K562 (cell line): ENCODE results near the gene TRAPPC2B. TPM values are rescaled to one million over a fixed set of nuclear protein-coding genes. Genes with fewer than 3 reads are reported as not detected.

Experiments used
- CEBPG ChIP-seq, 3 experiments: fragments of 200-800 bp in 1 of 3; sonication (Bioruptor generic) in 1 of 3; sonication (generic) in 1 of 3; formaldehyde crosslinking in 1 of 3; IDR thresholded peaks in 2 of 3; conservative IDR thresholded peaks in 1 of 3; 2 replicates each; pipeline versions ENCODE4 v1.6.1 to v1.8.0; 2016 to 2022; ENCODE audit warnings: missing compliant biosample characterization in 2 of 3, missing genetic modification characterization in 2 of 3, mild to moderate bottlenecking in 1 of 3, missing genetic modification reagents in 1 of 3
- DLX4 ChIP-seq: fragments of 250-450 bp; sonication (Bioruptor Pico); IDR thresholded peaks from 2 replicates; pipeline ENCODE4 v1.6.1; 2021; ENCODE audit warnings: mild to moderate bottlenecking
- DMBX1 ChIP-seq: fragments of 250-450 bp; sonication (Bioruptor Pico); IDR thresholded peaks from 2 replicates; pipeline ENCODE4 v1.8.0; 2022; ENCODE audit warnings: inconsistent platforms, mild to moderate bottlenecking, moderate library complexity, borderline replicate concordance
- EWSR1 ChIP-seq: fragments of 450-650 bp; IDR thresholded peaks from 2 replicates; pipeline ENCODE4 v1.6.1; 2018; ENCODE audit warnings: borderline replicate concordance, mild to moderate bottlenecking, low read depth, moderate library complexity; ENCODE audit not compliant: partially characterized antibody
- L3MBTL2 ChIP-seq: fragments of 450-650 bp; IDR thresholded peaks from 2 replicates; pipeline ENCODE4 v1.6.1; 2016; ENCODE audit warnings: mild to moderate bottlenecking, moderate library complexity
- NFIX ChIP-seq: fragments of 250-450 bp; sonication (Bioruptor Pico); IDR thresholded peaks from 2 replicates; pipeline ENCODE4 v1.4.0; 2020; ENCODE audit warnings: low read depth, mild to moderate bottlenecking, moderate library complexity
- SRF ChIP-seq, 2 experiments: fragments of 250-450, 450-650 bp in 1 of 2; sonication (Bioruptor Pico) in 1 of 2; sonication (generic) in 1 of 2; formaldehyde crosslinking; IDR thresholded peaks; 2 replicates each; pipeline versions ENCODE4 v1.5.0 to v1.5.1; 2020 to 2022; ENCODE audit warnings: mild to moderate bottlenecking in 1 of 2, missing genetic modification reagents in 1 of 2
- TRIM24 ChIP-seq, 2 experiments: fragments of 450-650 bp; IDR thresholded peaks; 2 replicates each; pipeline ENCODE4 v1.6.1; 2016
- ZNF609 ChIP-seq: sonication (generic); formaldehyde crosslinking; IDR thresholded peaks from 2 replicates; pipeline ENCODE4 v1.8.1; 2023; ENCODE audit warnings: missing genetic modification reagents, mild to moderate bottlenecking, borderline replicate concordance
- polyA plus RNA-seq, 8 experiments: library from polyadenylated mRNA; depleted of rRNA in 4 of 8; stranded (reverse) in 5 of 8; unstranded in 3 of 8; fragments of >200 nt; fragmentation: Nextera tagmentation in 2 of 8; fragmentation: Illumina TruSeq in 1 of 8; extraction: Ambion mirVana in 2 of 8; extraction: Trizol in 1 of 8; gene quantifications; 2 replicates each; pipeline versions ENCODE4 v1.2.1 to v1.2.3, GENCODE V29; 2011 to 2014; ENCODE audit warnings: inconsistent platforms in 1 of 8, missing spikeins in 1 of 8
- total RNA-seq, 7 experiments: library from RNA; depleted of rRNA in 6 of 7; stranded (reverse); fragments of >200 nt in 6 of 7; fragmentation: Illumina TruSeq in 2 of 7; extraction: Trizol in 2 of 7; gene quantifications; 2 replicates each; pipeline versions ENCODE4 v1.2.1 to v1.2.3, GENCODE V29; 2011 to 2021; ENCODE audit warnings: low replicate concordance in 1 of 7
- TF ChIP-seq, protein P1 (sequence below): fragments of 250-450 bp; sonication (Bioruptor Pico); IDR thresholded peaks from 2 replicates; pipeline ENCODE4 v1.4.0; 2020; ENCODE audit warnings: mild to moderate bottlenecking, moderate library complexity

The TRAPPC2B gene
- total and polyA plus RNA-seq, 9 of the 15 experiments (the other 6 are each of a cell fraction or from before 2014, with no cell fraction given), result 2.2 to 20.4 (median 4.6) TPM

DNA sequence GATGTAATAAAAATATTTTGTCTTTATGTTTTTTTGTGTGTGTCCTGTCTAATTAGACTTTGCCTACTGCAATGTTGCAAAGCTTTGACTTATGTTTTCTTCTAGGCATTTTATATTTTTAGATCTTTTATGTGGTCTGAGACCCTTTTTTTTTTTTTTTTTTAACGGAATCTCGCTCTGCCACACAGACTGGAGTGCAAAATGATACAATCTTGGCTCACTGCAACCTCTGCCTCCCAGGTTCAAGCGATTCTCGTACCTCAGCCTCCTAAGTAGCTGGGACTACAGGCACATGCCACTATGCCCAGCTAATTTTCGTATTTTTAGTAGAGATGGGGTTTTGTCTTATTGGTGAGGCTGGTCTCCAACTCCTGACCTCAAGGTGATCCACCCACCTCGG lies 20.8 kb upstream of the TRAPPC2B start (continued):
- TF ChIP-seq CEBPG (CRISPR knock-in tag; IDR thresholded peaks at IDR 0.05), result no peak
- peak in 1 of 2 experiments; percentile 70; a peak in 1 of 4 replicates for TF ChIP-seq CEBPG (tag; conservative IDR thresholded peaks at IDR 0.05 in 1 of 2, IDR thresholded peaks at IDR 0.05 in 1 of 2)
- TF ChIP-seq, protein P1, sequence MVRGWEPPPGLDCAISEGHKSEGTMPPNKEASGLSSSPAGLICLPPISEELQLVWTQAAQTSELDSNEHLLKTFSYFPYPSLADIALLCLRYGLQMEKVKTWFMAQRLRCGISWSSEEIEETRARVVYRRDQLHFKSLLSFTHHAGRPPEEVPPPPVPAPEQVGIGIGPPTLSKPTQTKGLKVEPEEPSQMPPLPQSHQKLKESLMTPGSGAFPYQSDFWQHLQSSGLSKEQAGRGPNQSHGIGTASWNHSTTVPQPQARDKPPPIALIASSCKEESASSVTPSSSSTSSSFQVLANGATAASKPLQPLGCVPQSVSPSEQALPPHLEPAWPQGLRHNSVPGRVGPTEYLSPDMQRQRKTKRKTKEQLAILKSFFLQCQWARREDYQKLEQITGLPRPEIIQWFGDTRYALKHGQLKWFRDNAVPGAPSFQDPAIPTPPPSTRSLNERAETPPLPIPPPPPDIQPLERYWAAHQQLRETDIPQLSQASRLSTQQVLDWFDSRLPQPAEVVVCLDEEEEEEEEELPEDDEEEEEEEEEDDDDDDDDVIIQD (CRISPR knock-in tag), result no peak
- TF ChIP-seq SRF (CRISPR knock-in tag; IDR thresholded peaks at IDR 0.05), result no peak
- TF ChIP-seq NFIX, result no peak
- no peak for TF ChIP-seq DLX4 (CRISPR knock-in tag)
- TF ChIP-seq L3MBTL2, result 0 out of 2 replicates have a peak, but pooled peaks have one; percentile 14
- TF ChIP-seq TRIM24 (IDR thresholded peaks at IDR 0.05), result peak in 1 of 2 experiments; percentile 39; a peak in 1 of 4 replicates
- no peak for TF ChIP-seq EWSR1
- no peak for TF ChIP-seq ZNF609 (CRISPR knock-in tag)
- no peak for TF ChIP-seq DMBX1 (CRISPR knock-in tag)
